GM12878 (cell line): ENCODE results near the gene CORO1C. TPM values are rescaled to one million over a fixed set of nuclear protein-coding genes. Genes with fewer than 3 reads are reported as not detected.

Experiments used
- microRNA-seq: library from miRNA; unstranded; fragments of <30 nt; microRNA quantifications from one replicate; pipeline ENCODE4, GENCODE V29; 2018
- polyA plus RNA-seq, 11 experiments: library from polyadenylated mRNA; depleted of rRNA in 4 of 11; unstranded in 6 of 11; stranded (reverse) in 5 of 11; fragments of >200 nt; fragmentation: Nextera tagmentation in 4 of 11; fragmentation: Illumina TruSeq in 1 of 11; extraction: Ambion mirVana in 4 of 11; extraction: Trizol in 1 of 11; gene quantifications; 1 replicate in 1 of 11; 2 replicates in 10 of 11; pipeline versions ENCODE4 v1.2.1 to v1.2.3, GENCODE V29; 2011 to 2016; ENCODE audit warnings: inconsistent platforms in 2 of 11, missing spikeins in 2 of 11, low read depth in 1 of 11
- small RNA-seq: library from RNA; depleted of rRNA; stranded (forward); fragments of <200 nt; gene quantifications from one replicate; pipeline ENCODE3, GENCODE V24; 2014
- total RNA-seq, 4 experiments: library from RNA; depleted of rRNA in 3 of 4; stranded (reverse); fragments of >200 nt in 3 of 4; fragmentation: Illumina TruSeq in 1 of 4; extraction: Trizol in 1 of 4; gene quantifications; 2 replicates each; pipeline versions ENCODE4 v1.2.1 to v1.2.3, GENCODE V29; 2013 to 2021

CORO1C gene
- total and polyA plus RNA-seq, 10 of the 15 experiments (the other 5 are each of a cell fraction or from before 2014, with no cell fraction given), result 52.7 to 254 (median 171) TPM

Small RNA genes lying within 50 kb of the gene (microRNA-seq; reads per million reads assigned to microRNA genes)
- 6.4 reads per million, percentile 35 among the genes with 10 or more reads in this experiment for gene MIR4496

Small RNA genes lying within 50 kb of the gene (small RNA-seq; reads per million reads assigned to genes)
- gene AC087893.2, result not detected
- not detected for gene RF00019
- gene RF00561, result not detected
- not detected for gene RNU7-169P

Other genes starting within 250 kb of the CORO1C start
- gene FICD, start 216.2 kb downstream of the CORO1C start, total RNA-seq (2014; rRNA removed), result 7.3 and 7.6 TPM in 2 replicates
- gene FICD, start 216.2 kb downstream of the CORO1C start, total RNA-seq (2014; rRNA removed; fragmentation: Illumina TruSeq; extraction: Trizol), result 4.1 and 5.1 TPM in 2 replicates
- 6.2 and 7.9 TPM in 2 replicates for gene FICD, start 216.2 kb downstream of the CORO1C start, total RNA-seq (2021)
- 0.68 and 1.1 TPM in 2 replicates for gene FICD, start 216.2 kb downstream of the CORO1C start, polyA plus RNA-seq (2011; rRNA removed)
- 3.3 and 3.5 TPM in 2 replicates for gene FICD, start 216.2 kb downstream of the CORO1C start, polyA plus RNA-seq (2014; fragmentation: Illumina TruSeq; extraction: Trizol)
- 1 to 10 TPM; 3.2 to 3.3 TPM for gene FICD, start 216.2 kb downstream of the CORO1C start, polyA plus RNA-seq (2014; fragmentation: Nextera tagmentation; extraction: Ambion mirVana)
- 3.2 and 4.8 TPM in 2 replicates for gene FICD, start 216.2 kb downstream of the CORO1C start, polyA plus RNA-seq (2014; rRNA removed)
- gene FICD, start 216.2 kb downstream of the CORO1C start, polyA plus RNA-seq (2016; fragmentation: Nextera tagmentation; extraction: Ambion mirVana), result 1 to 10 TPM; 8.4 to 9.4 TPM
- gene SART3, start 170.3 kb downstream of the CORO1C start, total RNA-seq (2014; rRNA removed), result 157 and 179 TPM in 2 replicates
- 80.8 and 82.6 TPM in 2 replicates for gene SART3, start 170.3 kb downstream of the CORO1C start, total RNA-seq (2014; rRNA removed; fragmentation: Illumina TruSeq; extraction: Trizol)
- 70.2 and 70.8 TPM in 2 replicates for gene SART3, start 170.3 kb downstream of the CORO1C start, total RNA-seq (2021)
- 49.7 and 53.7 TPM in 2 replicates for gene SART3, start 170.3 kb downstream of the CORO1C start, polyA plus RNA-seq (2011; rRNA removed)
- 49.3 and 52.8 TPM in 2 replicates for gene SART3, start 170.3 kb downstream of the CORO1C start, polyA plus RNA-seq (2014; fragmentation: Illumina TruSeq; extraction: Trizol)
- gene SART3, start 170.3 kb downstream of the CORO1C start, polyA plus RNA-seq (2014; fragmentation: Nextera tagmentation; extraction: Ambion mirVana), result 10 to 100 TPM in 1 of 2 experiments, 1 to 10 TPM in 1; 8.8 to 16.1 TPM
- gene SART3, start 170.3 kb downstream of the CORO1C start, polyA plus RNA-seq (2014; rRNA removed), result 59.5 and 83.2 TPM in 2 replicates
- gene SART3, start 170.3 kb downstream of the CORO1C start, polyA plus RNA-seq (2016; fragmentation: Nextera tagmentation; extraction: Ambion mirVana), result 10 to 100 TPM; 51.1 to 56.2 TPM
- 177 and 189 TPM in 2 replicates for gene ISCU, start 168.9 kb downstream of the CORO1C start, total RNA-seq (2014; rRNA removed)
- gene ISCU, start 168.9 kb downstream of the CORO1C start, total RNA-seq (2014; rRNA removed; fragmentation: Illumina TruSeq; extraction: Trizol), result 109 and 113 TPM in 2 replicates
- 102 and 108 TPM in 2 replicates for gene ISCU, start 168.9 kb downstream of the CORO1C start, total RNA-seq (2021)
- gene ISCU, start 168.9 kb downstream of the CORO1C start, polyA plus RNA-seq (2011; rRNA removed), result 247 and 284 TPM in 2 replicates
- 122 and 127 TPM in 2 replicates for gene ISCU, start 168.9 kb downstream of the CORO1C start, polyA plus RNA-seq (2014; fragmentation: Illumina TruSeq; extraction: Trizol)
- 10 to 100 TPM; 32.8 to 66.1 TPM for gene ISCU, start 168.9 kb downstream of the CORO1C start, polyA plus RNA-seq (2014; fragmentation: Nextera tagmentation; extraction: Ambion mirVana)
- 132 and 135 TPM in 2 replicates for gene ISCU, start 168.9 kb downstream of the CORO1C start, polyA plus RNA-seq (2014; rRNA removed)
- 100 to 1,000 TPM; 248 to 260 TPM for gene ISCU, start 168.9 kb downstream of the CORO1C start, polyA plus RNA-seq (2016; fragmentation: Nextera tagmentation; extraction: Ambion mirVana)
- 0.05 and 0.11 TPM in 2 replicates for gene TMEM119, start 133.4 kb downstream of the CORO1C start, total RNA-seq (2014; rRNA removed)
- gene TMEM119, start 133.4 kb downstream of the CORO1C start, total RNA-seq (2014; rRNA removed; fragmentation: Illumina TruSeq; extraction: Trizol), result not detected in 2 replicates
- 0.44 TPM in 1 of 2 replicates, not detected in the other for gene TMEM119, start 133.4 kb downstream of the CORO1C start, total RNA-seq (2021)
- 0.23 and 0.29 TPM in 2 replicates for gene TMEM119, start 133.4 kb downstream of the CORO1C start, polyA plus RNA-seq (2011; rRNA removed)
- gene TMEM119, start 133.4 kb downstream of the CORO1C start, polyA plus RNA-seq (2014; fragmentation: Illumina TruSeq; extraction: Trizol), result not detected in 2 replicates
- gene TMEM119, start 133.4 kb downstream of the CORO1C start, polyA plus RNA-seq (2014; fragmentation: Nextera tagmentation; extraction: Ambion mirVana), result not detected
- gene TMEM119, start 133.4 kb downstream of the CORO1C start, polyA plus RNA-seq (2014; rRNA removed), result 0.08 TPM in 1 of 2 replicates, not detected in the other
- under 1 TPM; 0.15 to 0.19 TPM for gene TMEM119, start 133.4 kb downstream of the CORO1C start, polyA plus RNA-seq (2016; fragmentation: Nextera tagmentation; extraction: Ambion mirVana)
- gene SELPLG, start 97.6 kb downstream of the CORO1C start, total RNA-seq (2014; rRNA removed), result 31.4 and 31.5 TPM in 2 replicates
- 15.2 and 17.0 TPM in 2 replicates for gene SELPLG, start 97.6 kb downstream of the CORO1C start, total RNA-seq (2014; rRNA removed; fragmentation: Illumina TruSeq; extraction: Trizol)
- 20.7 and 21.0 TPM in 2 replicates for gene SELPLG, start 97.6 kb downstream of the CORO1C start, total RNA-seq (2021)
- gene SELPLG, start 97.6 kb downstream of the CORO1C start, polyA plus RNA-seq (2011; rRNA removed), result 10.6 and 24.1 TPM in 2 replicates
- gene SELPLG, start 97.6 kb downstream of the CORO1C start, polyA plus RNA-seq (2014; fragmentation: Illumina TruSeq; extraction: Trizol), result 8.7 and 25.8 TPM in 2 replicates
- 1 to 10 TPM; 3.2 to 5.3 TPM for gene SELPLG, start 97.6 kb downstream of the CORO1C start, polyA plus RNA-seq (2014; fragmentation: Nextera tagmentation; extraction: Ambion mirVana)
- gene SELPLG, start 97.6 kb downstream of the CORO1C start, polyA plus RNA-seq (2014; rRNA removed), result 32.3 and 33.3 TPM in 2 replicates
- 10 to 100 TPM; 23.6 to 29.5 TPM for gene SELPLG, start 97.6 kb downstream of the CORO1C start, polyA plus RNA-seq (2016; fragmentation: Nextera tagmentation; extraction: Ambion mirVana)
- gene SSH1, start 126.1 kb upstream of the CORO1C start, total RNA-seq (2014; rRNA removed), result 7.1 and 7.2 TPM in 2 replicates
- gene SSH1, start 126.1 kb upstream of the CORO1C start, total RNA-seq (2014; rRNA removed; fragmentation: Illumina TruSeq; extraction: Trizol), result 5.6 and 7.3 TPM in 2 replicates
- 28.6 and 29.9 TPM in 2 replicates for gene SSH1, start 126.1 kb upstream of the CORO1C start, total RNA-seq (2021)
- 17.7 and 23.7 TPM in 2 replicates for gene SSH1, start 126.1 kb upstream of the CORO1C start, polyA plus RNA-seq (2011; rRNA removed)
- gene SSH1, start 126.1 kb upstream of the CORO1C start, polyA plus RNA-seq (2014; fragmentation: Illumina TruSeq; extraction: Trizol), result 10.6 and 10.8 TPM in 2 replicates
- 1 to 10 TPM; 1.5 to 1.6 TPM for gene SSH1, start 126.1 kb upstream of the CORO1C start, polyA plus RNA-seq (2014; fragmentation: Nextera tagmentation; extraction: Ambion mirVana)
- 11.8 and 12.4 TPM in 2 replicates for gene SSH1, start 126.1 kb upstream of the CORO1C start, polyA plus RNA-seq (2014; rRNA removed)
- 10 to 100 TPM; 12.1 to 12.7 TPM for gene SSH1, start 126.1 kb upstream of the CORO1C start, polyA plus RNA-seq (2016; fragmentation: Nextera tagmentation; extraction: Ambion mirVana)
- not detected in 2 replicates for gene DAO, start 148.6 kb upstream of the CORO1C start, total RNA-seq (2014; rRNA removed)
- not detected in 2 replicates for gene DAO, start 148.6 kb upstream of the CORO1C start, total RNA-seq (2014; rRNA removed; fragmentation: Illumina TruSeq; extraction: Trizol)
- gene DAO, start 148.6 kb upstream of the CORO1C start, total RNA-seq (2021), result not detected in 2 replicates
- gene DAO, start 148.6 kb upstream of the CORO1C start, polyA plus RNA-seq (2011; rRNA removed), result 0.15 TPM in 1 of 2 replicates, not detected in the other
- not detected in 2 replicates for gene DAO, start 148.6 kb upstream of the CORO1C start, polyA plus RNA-seq (2014; fragmentation: Illumina TruSeq; extraction: Trizol)
- gene DAO, start 148.6 kb upstream of the CORO1C start, polyA plus RNA-seq (2014; fragmentation: Nextera tagmentation; extraction: Ambion mirVana), result not detected
- gene DAO, start 148.6 kb upstream of the CORO1C start, polyA plus RNA-seq (2014; rRNA removed), result not detected in 2 replicates
- gene DAO, start 148.6 kb upstream of the CORO1C start, polyA plus RNA-seq (2016; fragmentation: Nextera tagmentation; extraction: Ambion mirVana), result not detected